Sigmoid colon (tissue), 4 donors: ENCODE data around the gene USP12.

ENCODE experiments used
- POLR2A ChIP-seq, 2 donors: fragments of 450-650 bp; IDR thresholded peaks; one replicate each; pipeline ENCODE4 v1.6.1; 2016; ENCODE audit warnings: antibody characterized with exemption in 2 of 2, mild to moderate bottlenecking in 2 of 2, moderate library complexity in 2 of 2
- POLR2AphosphoS5 ChIP-seq, 4 donors: sonication (generic); formaldehyde crosslinking; IDR thresholded peaks; one replicate each; pipeline ENCODE4 v1.6.1; 2017; ENCODE audit warnings: antibody characterized with exemption in 4 of 4
- TF ChIP-seq, protein P1 (sequence below), 4 experiments: fragments of 450-650 bp in 3 of 4; fragments of 200-600 bp in 1 of 4; IDR thresholded peaks; one replicate each; pipeline ENCODE4 v1.5.1; 2016 to 2019; ENCODE audit warnings: antibody characterized with exemption in 4 of 4, mild to moderate bottlenecking in 3 of 4, moderate library complexity in 2 of 4

DNA sequence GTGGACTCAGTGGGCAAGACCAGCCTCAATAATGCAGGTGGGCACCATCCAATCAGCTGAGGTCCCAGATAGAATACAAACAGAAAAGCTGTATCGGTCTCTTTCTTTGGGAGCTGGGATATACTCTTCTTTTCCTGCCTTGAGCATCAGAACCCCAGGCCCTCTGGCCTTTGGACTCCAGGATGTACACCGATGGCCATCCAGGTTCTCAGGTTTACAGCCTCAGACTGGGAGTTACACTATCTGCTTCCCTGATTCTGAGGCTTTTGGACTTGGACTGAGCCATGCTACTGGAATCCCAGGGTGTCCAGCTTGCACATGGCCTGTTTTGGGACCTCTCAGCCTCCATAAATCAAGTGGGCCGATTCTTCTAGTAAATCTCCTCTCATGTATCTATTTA lies 27.6 kb upstream of the USP12 start:
- TF ChIP-seq, protein P1, sequence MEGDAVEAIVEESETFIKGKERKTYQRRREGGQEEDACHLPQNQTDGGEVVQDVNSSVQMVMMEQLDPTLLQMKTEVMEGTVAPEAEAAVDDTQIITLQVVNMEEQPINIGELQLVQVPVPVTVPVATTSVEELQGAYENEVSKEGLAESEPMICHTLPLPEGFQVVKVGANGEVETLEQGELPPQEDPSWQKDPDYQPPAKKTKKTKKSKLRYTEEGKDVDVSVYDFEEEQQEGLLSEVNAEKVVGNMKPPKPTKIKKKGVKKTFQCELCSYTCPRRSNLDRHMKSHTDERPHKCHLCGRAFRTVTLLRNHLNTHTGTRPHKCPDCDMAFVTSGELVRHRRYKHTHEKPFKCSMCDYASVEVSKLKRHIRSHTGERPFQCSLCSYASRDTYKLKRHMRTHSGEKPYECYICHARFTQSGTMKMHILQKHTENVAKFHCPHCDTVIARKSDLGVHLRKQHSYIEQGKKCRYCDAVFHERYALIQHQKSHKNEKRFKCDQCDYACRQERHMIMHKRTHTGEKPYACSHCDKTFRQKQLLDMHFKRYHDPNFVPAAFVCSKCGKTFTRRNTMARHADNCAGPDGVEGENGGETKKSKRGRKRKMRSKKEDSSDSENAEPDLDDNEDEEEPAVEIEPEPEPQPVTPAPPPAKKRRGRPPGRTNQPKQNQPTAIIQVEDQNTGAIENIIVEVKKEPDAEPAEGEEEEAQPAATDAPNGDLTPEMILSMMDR (IDR thresholded peaks at IDR 0.05): no peak
- TF ChIP-seq POLR2A (IDR thresholded peaks at IDR 0.05): no peak
- no peak for TF ChIP-seq POLR2AphosphoS5 (IDR thresholded peaks at IDR 0.05)
